ENCODE measurements around the gene GFM2.
"Not testable (repeated sequence)": the region's sequence is repeated elsewhere in the genome, so short reads cannot be mapped to it uniquely, and the experiment has no call there.

GFM2 gene

GRCh38 chr5:74676466-74676865 lies 90.5 kb downstream of the GFM2 start:
- H3K9ac ChIP-seq (ENCODE audit: low read length); H2AFZ ChIP-seq (ENCODE audit: low read depth, low read length); H3K36me3 ChIP-seq (ENCODE audit: control insufficient read depth in 1 of 2, insufficient read depth in 2 of 2, low read depth in 1 of 2, low read length in 2 of 2); H3K9me3 ChIP-seq (ENCODE audit: control insufficient read depth, low read length); H2BK15ac ChIP-seq (ENCODE audit: low read depth, poor library complexity, severe bottlenecking); H2BK120ac ChIP-seq (ENCODE audit: low read depth, low read length); H3K4ac ChIP-seq (ENCODE audit: low read depth in 1 of 2, low read length in 2 of 2); H3K18ac ChIP-seq (ENCODE audit: low read depth in 1 of 2, low read length in 2 of 2); H3K14ac ChIP-seq (ENCODE audit: low read length in 2 of 2); H4K8ac ChIP-seq (ENCODE audit: low read length); H4K91ac ChIP-seq (ENCODE audit: low read length); H3K23ac ChIP-seq (ENCODE audit: low read length in 2 of 2); DNase-seq; H3K79me1 ChIP-seq (replicated peaks; ENCODE audit: low read length, poor library complexity, severe bottlenecking); H2AK5ac ChIP-seq (ENCODE audit: low read length, severe bottlenecking); H2BK12ac ChIP-seq (ENCODE audit: low read length in 2 of 2); H3K4me1 ChIP-seq (ENCODE audit: control insufficient read depth, insufficient read depth, low read depth, low read length); H3K4me3 ChIP-seq (ENCODE audit: insufficient read depth in 1 of 2, low read depth in 1 of 2, low read length in 2 of 2); H3K27me3 ChIP-seq (ENCODE audit: control insufficient read depth in 1 of 2, insufficient read depth in 1 of 2, low read length in 2 of 2); H3K27ac ChIP-seq (ENCODE audit: low read length, poor library complexity, severe bottlenecking); H3K4me2 ChIP-seq (ENCODE audit: low read length, poor library complexity, severe bottlenecking); H2BK5ac ChIP-seq (ENCODE audit: low read depth, low read length, poor library complexity, severe bottlenecking): not testable (repeated sequence)
- 96% methylated on average over 3 of the region's 6 CpGs for WGBS

- Histone ChIP-seq H2AK5ac (ENCODE audit: low read length, severe bottlenecking) (no peak overlapping the region), H2BK5ac (ENCODE audit: low read depth, low read length, poor library complexity, severe bottlenecking) (no peak overlapping the region), H3K4ac (ENCODE audit: low read depth in 1 of 2, low read length in 2 of 2) (no peak overlapping the region), H3K27ac (ENCODE audit: low read length, poor library complexity, severe bottlenecking) (no peak overlapping the region), H2BK12ac (ENCODE audit: low read length in 2 of 2) (peak overlapping the region in 1 of 2 experiments; percentile 48), H3K9me3 (ENCODE audit: control insufficient read depth, low read length) (no peaks in the 10 kb centered on the region), H3K36me3 (ENCODE audit: control insufficient read depth in 1 of 2, insufficient read depth in 2 of 2, low read depth in 1 of 2, low read length in 2 of 2) (no peaks in the 10 kb centered on the region), H4K91ac (ENCODE audit: low read length) (no peak overlapping the region), H2BK120ac (ENCODE audit: low read depth, low read length) (no peak overlapping the region), H3K23ac (ENCODE audit: low read length in 2 of 2) (no peak overlapping the region), H3K79me1 (replicated peaks; ENCODE audit: low read length, poor library complexity, severe bottlenecking) (no peaks in the 10 kb centered on the region), H2BK15ac (ENCODE audit: low read depth, poor library complexity, severe bottlenecking) (no peak overlapping the region), H3K27me3 (ENCODE audit: control insufficient read depth in 1 of 2, insufficient read depth in 1 of 2, low read length in 2 of 2) (peaks cover 3 to 4% of the 10 kb centered on the region in 2 experiments), H3K18ac (ENCODE audit: low read depth in 1 of 2, low read length in 2 of 2) (no peak overlapping the region), H3K4me2 (ENCODE audit: low read length, poor library complexity, severe bottlenecking) (no peak overlapping the region), H4K8ac (ENCODE audit: low read length) (no peak overlapping the region), H3K14ac (ENCODE audit: low read length in 2 of 2) (no peak overlapping the region), H3K9ac (ENCODE audit: low read length) (peak overlapping the region; percentile 75), H3K4me1 (ENCODE audit: control insufficient read depth, insufficient read depth, low read depth, low read length) (peaks cover 3% of the 10 kb centered on the region), H3K4me3 (ENCODE audit: insufficient read depth in 1 of 2, low read depth in 1 of 2, low read length in 2 of 2) (peak overlapping the region in 1 of 2 experiments; percentile 79), H2AFZ (ENCODE audit: low read depth, low read length) (no peak overlapping the region)
- 78% methylated on average over 6 of the region's 6 CpGs for WGBS
- DNase-seq = peak; percentile 58
Measured at GRCh38 chr5:74673011-74673790, 93.7 kb downstream of the GFM2 start.

- no peak overlapping the region for H2BK12ac ChIP-seq (ENCODE audit: low read length in 2 of 2)
- H3K18ac ChIP-seq (ENCODE audit: low read depth in 1 of 2, low read length in 2 of 2) = no peak overlapping the region
- H3K4me3 ChIP-seq (ENCODE audit: insufficient read depth in 1 of 2, low read depth in 1 of 2, low read length in 2 of 2) = no peak overlapping the region
- no peak overlapping the region for H2BK15ac ChIP-seq (ENCODE audit: low read depth, poor library complexity, severe bottlenecking)
- peaks cover 3% of the 10 kb centered on the region for H3K4me1 ChIP-seq (ENCODE audit: control insufficient read depth, insufficient read depth, low read depth, low read length)
- no peak overlapping the region for H3K4ac ChIP-seq (ENCODE audit: low read depth in 1 of 2, low read length in 2 of 2)
- H2AK5ac ChIP-seq (ENCODE audit: low read length, severe bottlenecking) = no peak overlapping the region
- no peak overlapping the region for H3K27ac ChIP-seq (ENCODE audit: low read length, poor library complexity, severe bottlenecking)
- peaks cover 3 to 7% of the 10 kb centered on the region in 2 experiments for H3K27me3 ChIP-seq (ENCODE audit: control insufficient read depth in 1 of 2, insufficient read depth in 1 of 2, low read length in 2 of 2)
- no peak overlapping the region for H3K14ac ChIP-seq (ENCODE audit: low read length in 2 of 2)
- no peak overlapping the region for H3K23ac ChIP-seq (ENCODE audit: low read length in 2 of 2)
- no peak overlapping the region for H4K91ac ChIP-seq (ENCODE audit: low read length)
- WGBS = 76% methylated on average over 3 of the region's 5 CpGs
- H2AFZ ChIP-seq (ENCODE audit: low read depth, low read length) = no peak overlapping the region
- H3K9me3 ChIP-seq (ENCODE audit: control insufficient read depth, low read length) = no peaks in the 10 kb centered on the region
- no peak overlapping the region for H3K4me2 ChIP-seq (ENCODE audit: low read length, poor library complexity, severe bottlenecking)
- no peak overlapping the region for H4K8ac ChIP-seq (ENCODE audit: low read length)
- H2BK120ac ChIP-seq (ENCODE audit: low read depth, low read length) = no peak overlapping the region
- H3K9ac ChIP-seq (ENCODE audit: low read length) = no peak overlapping the region
- no peak for DNase-seq
- H3K79me1 ChIP-seq (replicated peaks; ENCODE audit: low read length, poor library complexity, severe bottlenecking) = no peaks in the 10 kb centered on the region
- no peaks in the 10 kb centered on the region for H3K36me3 ChIP-seq (ENCODE audit: control insufficient read depth in 1 of 2, insufficient read depth in 2 of 2, low read depth in 1 of 2, low read length in 2 of 2)
- no peak overlapping the region for H2BK5ac ChIP-seq (ENCODE audit: low read depth, low read length, poor library complexity, severe bottlenecking)
Measured at GRCh38 chr5:74672215-74672877, 94.6 kb downstream of the GFM2 start.

Data from mesenchymal stem cell (in vitro differentiated cells and primary cell).